Karpas-422 (cell line): ENCODE data around the gene TACR2. TPM values are rescaled to one million over a fixed set of nuclear protein-coding genes. Genes with fewer than 3 reads are reported as not detected.

Experiments used
- DNase-seq: peaks from one replicate; pipeline ENCODE4 v3.0.0-alpha.2; 2015
- H2AFZ ChIP-seq: fragments of 200-600 bp; sonication (generic); 2 replicates; pipeline ENCODE4 v1.6.1; 2014; ENCODE audit warnings: antibody characterized with exemption, low read length, mixed read lengths
- H3K27ac ChIP-seq: fragments of 200-600 bp; sonication (generic); 2 replicates; pipeline ENCODE4 v1.5.1; 2014; ENCODE audit warnings: mild to moderate bottlenecking, low read length, moderate library complexity
- H3K27me3 ChIP-seq: fragments of 200-600 bp; sonication (generic); 2 replicates; pipeline ENCODE4 v1.6.1; 2014; ENCODE audit warnings: low read length, mixed read lengths
- H3K36me3 ChIP-seq: fragments of 200-600 bp; sonication (generic); 2 replicates; pipeline ENCODE4 v1.6.1; 2014; ENCODE audit warnings: low read length, mixed read lengths; ENCODE audit not compliant: insufficient read depth
- H3K4me1 ChIP-seq: fragments of 200-600 bp; sonication (generic); 2 replicates; pipeline ENCODE4 v1.6.1; 2014; ENCODE audit warnings: mild to moderate bottlenecking, low read length, mixed read lengths
- H3K4me2 ChIP-seq: fragments of 200-600 bp; sonication (generic); 2 replicates; pipeline ENCODE4 v1.6.1; 2014; ENCODE audit warnings: low read length, low read depth, mild to moderate bottlenecking; ENCODE audit not compliant: poor library complexity, severe bottlenecking
- H3K4me3 ChIP-seq: fragments of 200-600 bp; sonication (generic); 2 replicates; pipeline ENCODE4 v1.5.1; 2014; ENCODE audit warnings: mild to moderate bottlenecking, antibody characterized with exemption, low read length, mixed read lengths
- H3K79me2 ChIP-seq: fragments of 200-600 bp; sonication (generic); 2 replicates; pipeline ENCODE4 v1.6.1; 2014; ENCODE audit warnings: mild to moderate bottlenecking, low read length, mixed read lengths
- H3K9ac ChIP-seq: fragments of 200-600 bp; sonication (generic); 2 replicates; pipeline ENCODE4 v1.6.0; 2014; ENCODE audit warnings: low read length
- H3K9me2 ChIP-seq: fragments of 200-600 bp; sonication (generic), shearing (Covaris generic); replicated peaks from 2 replicates; pipeline ENCODE4 v1.6.0; 2014; ENCODE audit warnings: mild to moderate bottlenecking, low read length, moderate library complexity; ENCODE audit not compliant: insufficient read depth
- H3K9me3 ChIP-seq: fragments of 300-700, 200-600 bp; sonication (generic); 2 replicates; pipeline ENCODE4 v1.6.1; 2014; ENCODE audit warnings: low read length, mixed read lengths
- H4K20me1 ChIP-seq: fragments of 200-600 bp; sonication (generic); 2 replicates; pipeline ENCODE4 v1.6.1; 2014; ENCODE audit warnings: mild to moderate bottlenecking, antibody characterized with exemption, low read length, low read depth; ENCODE audit not compliant: insufficient read depth
- total RNA-seq: library from RNA; depleted of rRNA; stranded (reverse); fragments of >200 nt; shearing (Covaris generic); gene quantifications from 2 replicates; pipeline ENCODE4 v1.2.3, GENCODE V29; 2014; ENCODE audit warnings: low replicate concordance

Gene TACR2
- total RNA-seq, 1 experiment from 2014 or later: not detected

DNA sequence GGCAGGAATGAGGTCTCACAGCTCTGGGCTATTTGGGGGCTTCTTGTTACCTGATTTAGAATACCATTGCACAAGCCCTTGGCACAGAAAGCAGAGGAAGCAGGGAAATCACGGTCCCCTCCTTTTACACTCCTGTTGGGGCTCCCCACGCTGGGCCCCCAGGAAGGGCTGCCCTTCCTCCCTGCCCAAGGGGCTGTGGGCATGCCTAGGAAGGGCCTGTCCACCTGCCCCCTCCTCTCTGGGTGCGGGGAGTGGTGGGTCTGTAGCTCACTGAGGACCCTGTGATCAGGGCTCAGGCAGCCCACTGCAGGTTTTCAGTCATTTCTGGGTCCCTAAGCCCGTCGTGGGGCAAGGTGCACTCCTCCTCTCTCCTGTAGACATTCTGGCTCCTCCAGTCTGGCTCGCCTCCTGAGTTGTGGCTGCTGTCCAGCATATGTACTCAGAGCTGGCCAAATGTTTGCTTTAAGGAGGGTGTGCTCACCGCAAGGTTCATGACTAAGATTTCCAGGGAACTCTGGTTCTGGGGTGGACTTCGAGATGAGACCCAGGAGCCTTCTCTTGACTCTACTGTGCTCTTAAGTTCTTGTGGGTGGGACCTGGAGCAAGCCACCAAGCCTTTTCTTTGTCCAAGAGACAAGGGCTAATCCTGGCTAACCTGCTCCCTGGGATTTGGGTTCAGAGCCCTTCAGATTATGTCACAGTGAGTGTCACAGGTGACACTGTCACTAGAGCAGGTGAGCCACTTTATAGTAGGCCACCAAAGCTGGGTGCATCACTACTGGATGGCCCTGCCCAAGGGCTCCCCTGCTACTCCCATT is 56.0 kb downstream of the TACR2 start:
- H3K36me3 ChIP-seq: peaks cover 12% of the 10 kb centered on the region; the same call in 1 of the 2 replicates
- H3K27me3 ChIP-seq: no peaks in the 10 kb centered on the region
- no peak for DNase-seq
- H4K20me1 ChIP-seq: peaks cover 7% of the 10 kb centered on the region; the same call in 1 of the 2 replicates
- no peaks in the 10 kb centered on the region for H3K4me1 ChIP-seq
- no peaks in the 10 kb centered on the region for H3K9me2 ChIP-seq
- H3K27ac ChIP-seq: no peak overlapping the region
- H3K79me2 ChIP-seq: peaks cover 87% of the 10 kb centered on the region
- no peak overlapping the region for H3K9ac ChIP-seq
- no peaks in the 10 kb centered on the region for H3K9me3 ChIP-seq
- H3K4me3 ChIP-seq: no peak overlapping the region
- H3K4me2 ChIP-seq: no peak overlapping the region
- H2AFZ ChIP-seq: no peak overlapping the region

GRCh38 chr10:69359594-69359993 is 57.1 kb downstream of the TACR2 start:
- Histone ChIP-seq H3K9ac (no peak overlapping the region), H3K9me3 (no peaks in the 10 kb centered on the region), H3K27me3 (no peaks in the 10 kb centered on the region), H3K4me2 (no peak overlapping the region), H4K20me1 (peaks cover 7% of the 10 kb centered on the region; the same call in 1 of the 2 replicates), H2AFZ (no peak overlapping the region), H3K4me1 (no peaks in the 10 kb centered on the region), H3K4me3 (no peak overlapping the region), H3K27ac (no peak overlapping the region), H3K36me3 (peaks cover 2% of the 10 kb centered on the region; the same call in 1 of the 2 replicates), H3K9me2 (no peaks in the 10 kb centered on the region), H3K79me2 (peaks cover 87% of the 10 kb centered on the region)
- DNase-seq: no peak

DNA sequence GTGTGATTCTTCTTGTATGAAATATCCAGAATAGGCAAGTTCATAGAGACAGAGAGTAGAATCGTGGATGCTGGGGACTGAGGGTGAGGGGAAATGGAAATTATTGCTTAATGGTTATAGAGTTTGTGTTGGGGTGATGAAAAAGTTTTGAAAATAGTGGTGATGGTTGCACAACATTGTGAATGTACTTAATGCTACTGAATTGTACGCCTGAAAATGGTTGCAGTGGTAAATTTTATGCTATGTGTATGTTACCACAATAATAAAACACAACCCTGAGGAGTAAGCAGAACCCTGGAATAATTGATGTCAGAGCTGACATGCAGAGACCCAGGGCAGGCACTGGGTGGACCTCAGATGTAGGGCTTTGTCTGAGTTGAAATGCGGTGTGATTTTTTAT is 57.6 kb downstream of the TACR2 start:
- Histone ChIP-seq H3K9ac (no peak overlapping the region), H3K79me2 (peaks cover 88% of the 10 kb centered on the region), H3K27ac (no peak overlapping the region), H3K27me3 (no peaks in the 10 kb centered on the region), H3K4me3 (no peak overlapping the region), H3K36me3 (no peaks in the 10 kb centered on the region; the same call in 1 of the 2 replicates), H3K4me2 (no peak overlapping the region), H3K9me2 (no peaks in the 10 kb centered on the region), H2AFZ (no peak overlapping the region), H3K4me1 (no peaks in the 10 kb centered on the region), H3K9me3 (no peaks in the 10 kb centered on the region), H4K20me1 (peaks cover 7% of the 10 kb centered on the region; the same call in 1 of the 2 replicates)
- no peak for DNase-seq

DNA sequence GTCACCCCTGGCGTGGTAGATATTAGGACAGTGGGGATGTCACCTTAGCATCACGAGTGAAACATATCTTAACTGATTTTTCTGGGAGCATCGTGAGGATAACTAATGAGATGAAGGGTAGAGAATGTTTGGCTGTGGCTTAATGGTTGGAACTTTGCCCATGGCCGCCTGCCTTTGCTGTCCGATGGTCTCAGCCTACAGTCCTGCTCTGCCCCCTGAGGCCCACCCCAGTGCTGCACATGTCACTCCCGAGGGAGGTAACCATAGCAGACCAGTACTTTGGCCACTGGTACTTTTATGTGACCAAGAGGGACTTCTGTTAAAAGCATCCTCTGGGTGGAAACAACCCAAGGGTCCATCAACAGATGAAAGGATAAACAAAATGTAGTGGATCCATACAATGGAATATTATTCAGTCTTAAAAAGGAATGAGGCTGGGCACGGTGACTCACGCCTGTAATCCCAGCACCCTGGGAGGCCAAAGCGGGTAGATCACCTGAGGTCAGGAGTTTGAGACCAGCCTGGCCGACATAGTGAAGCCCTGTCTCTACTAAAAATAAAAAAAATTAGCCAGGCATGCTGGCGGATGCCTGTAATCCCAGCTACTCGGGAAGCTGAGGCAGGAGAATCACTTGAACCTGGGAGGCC is 58.4 kb downstream of the TACR2 start:
- Histone ChIP-seq H4K20me1 (peaks cover 7% of the 10 kb centered on the region; the same call in 1 of the 2 replicates), H3K27ac (no peak overlapping the region), H3K36me3 (peaks cover 3% of the 10 kb centered on the region; the same call in 1 of the 2 replicates), H3K9ac (no peak overlapping the region), H3K4me1 (no peaks in the 10 kb centered on the region), H3K79me2 (peaks cover 89% of the 10 kb centered on the region), H3K4me3 (no peak overlapping the region), H3K4me2 (no peak overlapping the region), H2AFZ (no peak overlapping the region), H3K27me3 (no peaks in the 10 kb centered on the region), H3K9me3 (no peaks in the 10 kb centered on the region), H3K9me2 (no peaks in the 10 kb centered on the region)
- DNase-seq: no peak

GRCh38 chr10:69356187-69356586 is 60.5 kb downstream of the TACR2 start:
- Histone ChIP-seq H2AFZ (no peak overlapping the region), H3K27ac (no peak overlapping the region), H3K4me3 (no peak overlapping the region), H3K9me3 (no peaks in the 10 kb centered on the region), H3K9ac (no peak overlapping the region), H3K79me2 (peaks cover 92% of the 10 kb centered on the region), H3K36me3 (peaks cover 3% of the 10 kb centered on the region; the same call in 1 of the 2 replicates), H3K27me3 (no peaks in the 10 kb centered on the region), H3K4me2 (no peak overlapping the region), H4K20me1 (no peaks in the 10 kb centered on the region), H3K9me2 (no peaks in the 10 kb centered on the region), H3K4me1 (no peaks in the 10 kb centered on the region)
- DNase-seq: no peak

DNA sequence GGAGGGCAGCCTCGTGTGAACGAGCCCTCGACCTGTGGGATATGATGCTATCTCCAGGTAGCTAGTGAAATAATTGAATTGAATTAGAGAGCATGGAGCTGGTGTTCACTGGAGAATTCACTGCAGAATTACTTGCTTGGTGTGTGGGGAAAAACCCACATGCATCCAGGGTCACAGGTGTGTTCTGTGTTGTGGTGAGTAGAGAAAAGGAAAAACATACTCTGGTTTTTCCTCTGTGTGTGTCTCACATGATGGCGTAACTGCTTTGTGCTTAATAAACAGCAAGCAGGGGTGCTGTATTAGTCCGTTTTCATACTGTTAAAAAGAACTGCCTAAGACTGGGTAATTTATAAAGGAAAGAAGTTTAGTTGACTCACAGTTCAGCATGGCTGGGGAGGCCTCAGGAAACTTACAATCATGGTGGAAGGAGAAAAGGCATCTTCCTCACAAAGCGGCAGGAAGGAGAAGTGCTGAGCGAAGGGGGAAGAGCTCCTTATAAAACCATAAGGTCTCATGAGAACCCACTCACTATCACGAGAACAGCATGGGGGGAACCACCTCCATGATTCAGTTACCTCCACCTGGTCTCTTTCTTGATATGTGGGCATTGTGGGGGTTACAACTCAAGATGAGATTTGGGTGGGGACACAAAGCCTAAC is 62.6 kb downstream of the TACR2 start:
- no peak overlapping the region for H2AFZ ChIP-seq
- H3K4me2 ChIP-seq: no peak overlapping the region
- H3K79me2 ChIP-seq: peaks cover 89% of the 10 kb centered on the region
- H4K20me1 ChIP-seq: 0 out of 2 replicates have a peak, but pooled peaks cover 5% of the 10 kb centered on the region
- H3K4me3 ChIP-seq: no peak overlapping the region
- no peak for DNase-seq
- H3K27ac ChIP-seq: no peak overlapping the region
- no peaks in the 10 kb centered on the region for H3K9me2 ChIP-seq
- H3K4me1 ChIP-seq: peaks cover 3% of the 10 kb centered on the region
- no peaks in the 10 kb centered on the region for H3K27me3 ChIP-seq
- peaks cover 13% of the 10 kb centered on the region for H3K36me3 ChIP-seq
- no peak overlapping the region for H3K9ac ChIP-seq
- no peaks in the 10 kb centered on the region for H3K9me3 ChIP-seq
